DMS79 (cell line): ENCODE measurements around the gene HAPLN2.
A peak's percentile ranks its signal among the peaks of the same experiment; 100 is the strongest.
"Not testable (repeated sequence)": the region's sequence is repeated elsewhere in the genome, so short reads cannot be mapped to it uniquely, and the experiment has no call there.

Source experiments
- DNase-seq: peaks from one replicate; lab custom pipeline; 2025; lab: John Stamatoyannopoulos, UW

The HAPLN2 gene

DNA sequence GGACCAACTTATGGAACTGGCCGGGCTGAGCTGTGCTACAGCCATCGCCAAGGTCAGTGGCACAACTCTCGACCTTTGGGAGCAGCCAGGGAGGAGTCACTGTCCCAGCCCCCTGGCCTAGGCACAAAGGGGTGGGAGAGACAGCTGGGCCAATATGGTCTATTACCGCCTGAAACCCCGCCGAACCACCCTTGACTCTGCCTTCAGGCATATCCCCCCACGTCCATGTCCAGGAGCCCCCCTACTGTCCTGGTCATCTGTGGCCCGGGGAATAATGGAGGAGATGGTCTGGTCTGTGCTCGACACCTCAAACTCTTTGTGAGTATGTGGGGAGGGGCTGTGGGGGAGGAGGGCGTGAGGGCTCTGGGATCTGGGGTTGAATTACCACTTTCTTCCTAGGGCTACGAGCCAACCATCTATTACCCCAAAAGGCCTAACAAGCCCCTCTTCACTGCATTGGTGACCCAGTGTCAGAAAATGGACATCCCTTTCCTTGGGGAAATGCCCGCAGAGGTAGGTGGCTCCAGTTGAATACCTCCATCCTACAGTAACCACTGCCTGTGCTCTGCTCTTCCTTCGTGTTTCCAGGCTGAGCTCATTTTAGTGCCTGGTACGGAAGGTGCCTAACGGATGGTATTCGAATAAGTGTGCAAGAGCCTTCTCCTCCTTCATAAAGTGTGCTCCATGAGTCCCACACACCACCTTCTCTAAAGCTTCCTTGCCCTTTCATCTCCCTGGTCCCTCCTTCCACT lies 26.9 kb upstream of the HAPLN2 start:
- no peak for DNase-seq

DNA sequence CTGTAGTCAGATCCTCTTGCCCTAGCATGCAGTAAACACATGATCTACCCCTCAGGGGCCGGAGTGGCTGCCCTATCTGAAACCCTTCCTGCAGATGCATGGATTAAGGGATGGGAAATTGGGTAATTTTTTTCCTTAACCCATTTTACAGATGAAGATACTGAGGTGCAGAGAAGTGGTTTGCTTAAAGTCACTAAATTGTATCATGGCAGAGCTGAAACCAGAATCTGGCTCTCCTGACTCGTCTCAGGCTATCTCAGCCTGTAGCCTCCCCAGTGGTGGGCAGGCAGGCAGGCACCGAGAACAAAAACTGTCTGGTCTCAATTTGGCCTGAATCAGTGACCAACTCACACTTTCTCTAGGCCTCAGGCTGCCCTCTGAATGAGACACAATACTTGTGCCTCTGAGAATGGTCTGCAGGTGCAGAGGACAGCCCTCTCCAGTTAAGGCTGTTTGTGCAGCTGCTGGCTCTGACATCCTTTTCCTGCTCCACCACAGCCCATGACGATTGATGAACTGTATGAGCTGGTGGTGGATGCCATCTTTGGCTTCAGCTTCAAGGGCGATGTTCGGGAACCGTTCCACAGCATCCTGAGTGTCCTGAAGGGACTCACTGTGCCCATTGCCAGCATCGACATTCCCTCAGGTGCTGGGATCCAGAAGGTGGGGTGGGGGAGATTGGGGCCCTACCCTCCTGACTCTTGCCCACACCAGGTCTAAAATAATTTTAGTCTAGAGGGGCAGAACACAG lies 26.1 kb upstream of the HAPLN2 start:
- no peak for DNase-seq

DNA sequence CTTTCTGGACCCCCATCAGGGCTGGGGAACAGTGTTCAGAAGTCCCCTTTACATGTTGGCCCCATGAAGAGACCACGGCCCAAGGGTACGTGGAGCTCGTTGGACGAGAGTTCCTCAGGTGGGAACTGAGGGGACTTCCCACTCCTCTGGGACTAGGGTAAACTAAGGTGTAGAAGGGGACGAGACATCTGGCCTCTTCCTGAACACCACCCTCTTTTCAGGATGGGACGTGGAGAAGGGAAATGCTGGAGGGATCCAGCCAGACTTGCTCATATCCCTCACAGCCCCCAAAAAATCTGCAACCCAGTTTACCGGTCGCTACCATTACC lies 25.6 kb upstream of the HAPLN2 start:
- no peak for DNase-seq

DNA sequence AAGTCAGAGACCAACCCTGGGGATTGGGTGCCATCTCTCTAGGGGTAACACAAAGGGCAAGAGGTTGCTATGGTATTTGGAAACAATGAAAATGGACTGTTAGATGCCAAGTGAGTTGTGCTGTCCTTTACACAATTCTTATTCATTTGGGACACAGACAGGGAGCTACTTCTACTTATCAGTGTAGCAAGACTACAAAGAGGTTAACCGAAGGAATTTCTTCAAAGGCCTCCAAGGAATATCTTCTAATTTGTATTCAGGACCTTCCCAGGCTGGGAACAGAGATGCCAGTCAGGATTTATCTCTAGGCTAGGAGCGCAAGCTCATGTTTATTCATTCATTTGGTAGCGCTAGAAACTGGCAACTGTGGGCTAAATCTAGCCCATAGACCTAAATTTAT lies 25.0 kb upstream of the HAPLN2 start:
- DNase-seq, result no peak

DNA sequence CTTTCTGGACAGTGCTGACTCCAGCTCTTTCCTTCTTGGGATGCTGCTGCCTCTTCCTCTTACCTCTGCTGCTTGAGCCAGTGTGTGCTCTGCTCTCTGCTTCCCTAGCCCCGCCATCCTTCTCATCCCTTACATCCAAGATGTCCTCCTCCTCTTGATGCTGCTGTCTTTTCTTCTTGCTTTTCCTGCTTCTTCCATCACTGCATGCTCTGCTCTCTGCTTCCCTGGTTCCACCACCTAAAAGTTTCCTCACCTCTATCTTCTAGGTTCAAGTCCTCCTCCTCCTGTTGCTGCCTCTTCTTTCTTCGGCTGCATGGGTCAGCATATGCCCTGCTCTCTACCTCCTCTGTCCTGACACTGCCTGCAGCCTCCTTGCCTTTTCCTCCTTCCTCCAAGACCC lies 24.2 kb upstream of the HAPLN2 start:
- no peak for DNase-seq

DNA sequence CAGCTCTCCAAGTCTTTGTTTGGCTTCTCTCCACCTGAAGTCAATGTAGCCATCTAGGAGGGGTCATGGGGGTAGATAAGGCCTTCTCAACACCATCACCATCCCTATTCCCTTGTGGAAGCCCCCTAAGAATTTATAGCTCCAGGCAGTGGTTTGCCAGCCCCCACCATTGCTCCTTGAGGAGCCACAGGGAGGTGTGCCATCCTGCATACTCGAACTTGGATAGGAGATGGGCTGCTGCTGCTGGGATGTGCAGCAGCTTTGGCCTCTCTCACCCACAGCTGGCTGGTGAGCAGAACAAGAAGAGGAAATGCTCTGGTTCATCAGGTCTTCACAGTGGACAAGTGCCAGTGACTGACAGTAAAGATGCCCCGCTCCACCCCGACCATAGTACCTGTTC lies 22.8 kb upstream of the HAPLN2 start:
- no peak for DNase-seq

DNA sequence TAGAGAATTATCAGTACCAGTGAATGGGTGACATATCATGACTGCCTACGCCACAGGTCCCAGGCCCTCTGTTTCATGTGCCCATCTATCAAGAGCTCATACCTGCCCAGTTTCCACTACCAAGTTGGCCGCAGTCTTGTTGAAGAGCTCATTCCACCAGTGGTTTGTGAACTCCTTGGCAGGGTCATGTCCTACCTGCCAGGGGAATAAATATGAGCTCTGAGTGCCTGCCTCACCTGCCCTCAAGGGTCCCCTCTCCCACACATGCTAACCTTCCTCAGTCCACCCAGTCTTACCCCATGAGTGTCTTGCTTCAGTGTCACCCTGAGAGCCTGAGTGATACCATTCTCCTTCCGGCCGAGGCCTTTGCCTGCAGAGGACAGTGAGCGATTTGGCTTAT lies 21.1 kb upstream of the HAPLN2 start:
- no peak for DNase-seq

DNA sequence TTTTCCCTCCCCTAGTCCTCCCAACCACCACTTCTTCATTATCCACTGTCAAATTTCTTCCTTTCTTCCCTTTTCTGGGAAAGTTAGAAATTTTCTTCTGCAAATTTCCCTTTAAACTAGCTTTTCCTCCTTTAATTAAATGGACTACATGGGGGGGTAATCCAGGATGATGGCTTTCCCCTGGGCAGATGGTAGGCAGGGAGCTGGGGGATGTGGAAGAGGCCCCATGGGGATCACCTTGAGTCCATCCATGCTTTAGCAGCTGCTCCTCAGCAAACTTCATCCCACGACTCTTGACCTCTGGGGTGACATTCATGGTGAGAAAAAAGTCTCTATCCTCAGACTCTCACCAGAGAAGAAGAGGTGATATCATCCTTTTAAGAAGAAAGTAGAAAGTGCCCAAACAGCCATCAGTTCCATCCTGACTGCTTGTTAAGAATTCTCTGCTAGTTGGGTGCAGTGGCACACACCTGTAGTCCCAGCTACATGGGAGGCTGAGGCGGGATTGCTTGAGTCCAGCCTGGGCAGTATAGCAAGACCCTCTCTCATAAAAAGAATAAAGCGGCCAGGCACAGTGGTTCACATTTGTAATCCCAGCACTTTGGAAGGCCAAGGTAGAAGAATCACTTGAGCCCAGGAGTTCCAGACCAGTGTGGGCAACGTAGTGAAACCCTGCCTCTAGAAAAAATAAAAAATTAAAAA lies 20.3 kb upstream of the HAPLN2 start:
- DNase-seq, result no peak

DNA sequence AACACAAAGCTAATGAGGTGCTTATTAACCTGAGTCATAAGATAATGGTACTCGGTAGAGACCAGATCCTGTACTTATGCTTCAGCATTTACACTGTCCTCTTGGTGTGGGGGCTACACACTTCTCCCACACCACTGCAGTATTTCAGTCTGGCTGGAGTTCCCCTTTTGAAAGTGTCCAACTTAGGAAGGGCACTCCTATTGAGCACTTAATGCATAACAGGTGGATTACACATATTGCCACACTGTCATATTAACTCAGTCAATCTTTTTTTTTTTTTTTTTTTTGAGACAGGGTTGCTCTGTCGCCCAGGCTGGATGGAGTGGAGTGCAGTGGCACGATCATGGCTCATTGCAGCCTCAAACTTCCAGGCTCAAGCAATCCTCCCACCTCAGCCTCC lies 19.4 kb upstream of the HAPLN2 start:
- DNase-seq, result no peak

DNA sequence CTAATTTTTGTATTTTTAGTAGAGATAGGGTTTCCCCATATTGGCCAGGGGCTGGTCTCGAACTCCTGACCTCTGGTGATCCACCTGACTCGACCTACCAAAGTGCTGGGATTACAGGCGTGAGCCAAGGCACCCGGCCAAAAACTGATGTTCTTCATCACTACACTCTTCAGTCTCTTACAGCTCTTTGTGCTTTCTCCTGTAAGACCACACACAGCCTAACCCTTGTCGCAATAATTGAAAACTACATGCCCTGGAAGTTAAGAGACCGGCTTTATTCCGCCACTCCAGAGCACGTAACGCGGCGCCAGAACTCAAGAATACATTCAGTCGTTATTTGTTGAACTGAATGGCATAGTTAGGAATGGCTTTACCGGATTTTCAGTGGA lies 18.5 kb upstream of the HAPLN2 start:
- DNase-seq, result no peak

DNA sequence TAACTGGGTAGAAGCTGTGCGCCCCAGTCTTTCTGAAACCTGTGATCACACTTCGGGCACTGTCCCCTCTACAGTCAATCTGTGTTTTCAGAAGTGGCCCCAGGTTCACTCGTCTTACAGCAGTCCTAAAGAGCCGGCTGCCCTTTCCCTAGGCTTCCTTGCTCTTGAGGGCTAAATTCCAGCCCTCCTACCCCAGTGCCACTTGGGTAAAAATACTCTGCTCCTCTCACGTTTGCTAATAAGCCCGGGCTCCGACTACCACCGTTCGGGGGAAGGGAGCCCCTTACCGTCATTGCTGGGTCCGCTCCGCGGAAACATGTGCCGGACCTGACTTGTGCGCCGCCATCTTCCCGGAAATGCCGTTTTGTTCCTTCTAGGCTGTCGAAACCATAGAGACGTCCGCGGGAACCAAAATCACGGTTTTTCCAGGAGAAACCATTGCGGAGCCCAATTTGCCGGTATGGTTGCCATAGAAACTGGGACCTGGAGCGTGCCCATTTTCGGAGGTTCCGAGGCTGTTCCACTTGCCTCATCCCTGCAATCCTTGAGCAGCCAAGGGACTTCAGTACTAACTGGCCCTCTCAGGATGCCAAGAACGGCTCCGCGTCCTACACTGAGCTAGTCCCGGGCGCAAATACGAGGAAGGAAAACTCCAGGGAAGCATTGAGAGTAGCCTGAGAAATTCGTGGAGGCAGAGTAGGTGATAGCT lies 17.9 kb upstream of the HAPLN2 start, which contains the start of gene GPATCH4:
GPATCH4 (minus strand) TSS at position 358 of the 709 bp plus-strand sequence.
- DNase-seq, result peak; percentile 88

DNA sequence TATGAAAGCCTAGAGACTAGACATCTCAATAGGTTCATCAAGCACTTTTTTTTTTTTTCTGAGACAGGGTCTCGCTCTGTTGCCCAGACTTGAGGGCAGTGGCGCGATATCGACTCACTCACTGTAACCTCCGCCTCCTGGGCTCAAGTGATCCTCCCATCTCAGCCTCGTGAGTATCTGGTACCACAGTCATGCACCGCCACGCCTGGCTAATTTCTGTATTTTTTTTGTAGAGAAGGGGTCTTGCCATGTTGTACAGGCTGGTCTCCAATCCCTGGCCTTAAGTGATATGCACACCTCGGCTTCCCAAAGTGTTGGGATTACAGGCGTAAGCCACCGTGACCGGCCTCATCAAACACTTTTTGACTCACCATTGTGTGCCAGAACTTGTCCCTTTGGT lies 17.3 kb upstream of the HAPLN2 start:
- no peak for DNase-seq

DNA sequence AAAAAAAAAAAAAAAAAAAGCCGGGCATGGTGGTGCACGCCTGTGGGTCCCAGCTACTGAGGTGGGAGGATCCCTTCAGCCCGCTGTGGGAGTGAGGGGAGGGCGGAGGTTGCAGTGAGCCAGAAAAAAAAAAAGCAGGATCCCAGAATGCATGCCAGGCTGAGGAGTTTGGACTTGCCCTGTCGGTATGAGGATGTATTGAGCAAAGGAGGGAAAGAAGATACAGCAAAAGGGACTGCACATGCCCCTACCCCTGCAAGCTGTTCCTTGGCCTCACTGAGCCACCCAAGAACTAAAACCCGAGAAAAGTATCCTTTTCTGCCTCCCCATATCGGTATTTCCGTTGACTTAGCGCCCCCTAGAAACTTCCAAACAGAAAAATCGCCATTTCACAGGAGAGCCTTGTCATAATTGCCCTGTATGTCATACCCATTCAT lies 16.6 kb upstream of the HAPLN2 start:
- DNase-seq, result no peak

DNA sequence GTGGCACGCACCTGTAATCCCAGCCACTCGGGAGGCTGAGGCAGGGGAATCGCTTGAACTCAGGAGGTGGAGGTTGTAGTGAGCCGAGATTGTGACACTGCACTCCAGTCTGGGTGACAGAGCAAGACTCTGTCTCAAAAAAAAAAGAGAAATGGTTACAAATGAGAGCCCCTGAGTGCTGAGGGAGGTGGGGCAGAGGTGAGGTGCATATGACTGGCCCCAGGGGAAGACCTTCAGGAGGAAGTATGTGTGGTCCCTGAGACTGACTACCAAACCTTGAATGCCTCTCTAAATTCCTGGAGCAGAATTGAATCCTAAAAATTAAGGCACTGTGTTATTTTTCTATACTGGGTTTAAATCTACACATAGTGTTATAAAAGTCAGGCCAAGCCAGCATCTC lies 11.9 kb upstream of the HAPLN2 start:
- DNase-seq, result not testable (repeated sequence)

DNA sequence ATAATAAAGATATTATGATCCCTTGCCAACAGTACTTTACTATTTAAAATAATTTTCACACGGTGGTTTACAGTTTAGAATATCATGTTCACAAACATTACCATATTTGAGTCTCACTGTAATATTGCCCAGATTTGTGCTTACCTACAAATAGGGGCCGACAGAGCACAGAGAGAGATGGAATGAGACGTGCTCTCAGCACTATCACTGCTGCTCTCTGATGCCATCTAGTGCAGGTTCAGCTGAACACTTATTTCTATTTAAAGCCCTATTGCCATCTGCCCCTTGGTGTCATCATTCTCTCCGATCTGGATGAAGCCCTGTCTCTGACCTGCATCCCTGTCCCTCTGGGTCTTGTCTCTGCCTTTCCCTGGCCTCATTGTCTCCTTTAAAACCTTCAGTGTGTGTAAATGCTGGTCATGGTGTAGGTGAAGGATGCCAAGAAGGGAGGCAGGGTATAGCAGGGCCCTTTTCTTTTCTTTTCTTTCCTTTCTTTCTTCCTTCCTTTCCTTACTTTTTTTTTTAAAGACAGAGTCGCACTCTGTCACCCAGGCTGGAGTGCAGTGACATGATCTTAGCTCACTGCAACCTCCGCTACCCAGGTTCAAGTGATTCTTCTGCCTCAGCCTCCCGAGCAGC lies 11.1 kb upstream of the HAPLN2 start:
- DNase-seq, result peak; percentile 52

DNA sequence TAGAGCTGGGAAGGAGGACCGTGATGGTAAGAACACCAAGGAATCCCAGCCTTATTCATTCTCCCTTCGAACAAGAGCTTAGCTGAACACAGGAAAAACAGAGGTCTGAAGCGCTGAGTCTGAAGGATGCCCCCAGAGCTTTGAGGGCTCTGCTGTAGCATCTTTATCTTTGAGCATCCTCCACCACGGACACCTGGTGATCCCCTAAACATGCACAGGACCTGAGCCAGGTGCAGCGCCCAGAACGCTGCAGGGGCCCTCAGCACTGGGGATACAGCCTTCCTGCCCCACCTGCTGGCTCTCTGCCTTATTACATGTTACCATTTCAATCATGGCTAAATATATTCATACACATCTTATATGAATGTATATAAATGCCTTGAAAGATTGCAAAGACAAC lies 10.2 kb upstream of the HAPLN2 start:
- DNase-seq, result no peak

DNA sequence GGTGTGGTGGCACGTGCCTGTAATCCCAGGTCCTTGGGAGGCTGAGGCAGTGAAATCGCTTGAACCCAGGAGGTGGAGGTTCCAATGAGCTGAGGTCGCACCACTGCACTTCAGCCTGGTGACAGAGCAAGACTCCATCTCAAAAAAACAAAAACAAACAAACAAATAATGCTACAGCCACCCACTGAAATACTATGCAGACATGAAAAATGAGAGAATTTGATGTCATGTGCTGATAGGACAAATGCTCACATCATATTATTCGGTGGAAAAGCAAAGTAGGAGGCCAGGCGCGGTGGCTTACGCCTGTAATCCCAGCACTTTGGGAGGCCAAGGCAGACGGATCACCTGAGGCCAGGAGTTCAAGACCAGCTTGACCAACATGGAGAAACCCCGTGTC lies 9.1 kb upstream of the HAPLN2 start:
- DNase-seq, result not testable (repeated sequence)

DNA sequence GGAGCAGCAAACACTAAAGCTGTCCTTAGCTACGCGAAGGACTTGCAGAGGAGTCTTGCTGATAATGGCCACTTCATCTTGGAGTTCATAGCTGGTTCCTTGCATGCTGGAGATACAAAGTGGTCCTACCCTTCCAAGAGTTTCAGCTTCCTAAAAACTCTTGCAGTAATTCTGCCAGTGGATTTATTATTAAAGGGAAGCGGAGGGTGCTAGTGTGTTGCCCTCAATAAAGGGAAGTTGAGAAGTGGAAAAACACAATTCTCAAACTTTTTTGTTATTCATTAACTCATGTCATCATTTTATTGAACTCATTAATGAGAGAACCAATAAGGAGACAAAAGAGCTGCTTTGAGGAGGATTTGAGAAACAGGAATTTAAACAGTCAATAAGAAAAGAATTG lies 6.5 kb upstream of the HAPLN2 start:
- DNase-seq, result no peak

DNA sequence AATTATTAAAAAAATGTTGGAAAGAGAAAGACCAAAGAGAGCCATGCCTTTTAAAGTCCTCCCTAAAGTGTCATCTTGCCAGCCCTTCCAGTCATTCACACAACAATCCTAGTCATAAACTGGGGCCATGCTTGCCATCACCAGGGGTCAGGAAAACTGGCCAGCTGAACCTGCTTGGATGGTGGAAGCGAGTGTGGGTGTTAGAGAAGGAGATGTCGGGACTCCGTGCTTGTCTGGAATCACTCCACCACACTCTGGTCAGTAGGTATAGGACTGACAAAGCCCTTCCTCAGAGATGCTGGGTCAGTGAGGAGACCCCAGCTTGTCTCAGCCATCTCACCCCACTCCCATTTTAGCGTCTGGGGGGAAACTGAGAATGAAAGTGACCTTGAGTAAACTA lies 3.3 kb upstream of the HAPLN2 start:
- DNase-seq, result no peak

DNA sequence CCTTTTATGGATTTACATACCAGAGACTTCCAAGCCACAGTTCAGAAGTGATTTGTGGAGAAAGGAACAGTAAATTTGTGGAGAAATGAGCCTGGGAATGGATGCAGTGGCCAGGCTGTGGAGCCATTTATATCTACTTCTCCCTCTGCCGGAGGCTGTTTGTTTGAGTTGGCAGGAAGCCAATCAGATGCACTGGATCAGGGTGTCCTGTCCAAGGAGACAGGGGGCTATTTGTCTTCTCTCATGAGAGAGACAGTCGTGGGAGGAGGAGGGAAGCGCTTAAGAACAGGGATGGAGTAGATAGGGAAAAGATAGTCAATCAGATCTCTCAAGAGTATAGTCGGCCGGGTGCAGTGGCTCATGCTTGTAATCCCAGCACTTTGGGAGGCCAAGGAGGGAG lies 2.8 kb upstream of the HAPLN2 start:
- DNase-seq, result no peak

DNA sequence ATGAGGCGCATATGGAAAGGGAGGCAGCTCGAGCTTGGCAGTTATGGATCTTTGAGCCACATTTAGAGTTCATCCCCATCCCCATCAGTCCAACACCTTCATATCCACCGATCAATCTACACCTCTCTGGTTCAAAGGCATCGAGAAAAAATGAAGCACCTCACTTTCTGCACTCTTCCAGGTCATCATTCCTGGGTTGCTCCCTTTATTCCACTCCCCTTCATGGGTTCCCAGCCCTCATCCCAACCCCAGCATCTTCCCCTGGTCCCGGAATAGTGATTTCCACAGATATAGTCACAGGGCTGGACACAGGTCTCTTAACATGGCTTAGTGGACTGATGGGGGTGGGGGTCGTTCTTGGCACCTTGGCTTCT lies 354 bp downstream of the HAPLN2 start:
- no peak for DNase-seq
